GM12878 (cell line): ENCODE data around the gene ASIC3. TPM values are rescaled to one million over a fixed set of nuclear protein-coding genes. Genes with fewer than 3 reads are reported as not detected.

ENCODE experiments used
- CEBPB ChIP-seq, 2 experiments: fragments of 150-350 bp in 1 of 2; IDR thresholded peaks; 2 replicates each; pipeline ENCODE4 v1.6.1; 2012 to 2014; ENCODE audit warnings: low read depth in 2 of 2, low read length in 2 of 2, borderline replicate concordance in 1 of 2, inconsistent platforms in 1 of 2
- DPF2 ChIP-seq: fragments of 450-650 bp; IDR thresholded peaks from 2 replicates; pipeline ENCODE4 v1.6.1; 2017; ENCODE audit warnings: mild to moderate bottlenecking
- ETV6 ChIP-seq, 2 experiments: fragments of 450-650 bp in 1 of 2; IDR thresholded peaks in 1 of 2; conservative IDR thresholded peaks in 1 of 2; 2 replicates each; pipeline ENCODE4 v1.6.1; 2014; ENCODE audit warnings: antibody characterized with exemption in 1 of 2, borderline replicate concordance in 1 of 2, low read depth in 1 of 2, mild to moderate bottlenecking in 1 of 2, moderate library complexity in 1 of 2
- HDAC2 ChIP-seq: fragments of 200-600 bp; sonication (generic); IDR thresholded peaks from 2 replicates; pipeline ENCODE4 v1.6.1; 2017
- HDGF ChIP-seq: fragments of 450-650 bp; IDR thresholded peaks from 2 replicates; pipeline ENCODE4 v1.6.1; 2016; ENCODE audit warnings: antibody characterized with exemption
- IRF4 ChIP-seq: IDR thresholded peaks from 2 replicates; pipeline ENCODE4 v1.6.1; 2011; ENCODE audit warnings: low read depth, low read length
- NFYB ChIP-seq: IDR thresholded peaks from 2 replicates; pipeline ENCODE4 v1.6.1; 2011; ENCODE audit warnings: low read depth, mild to moderate bottlenecking, low read length, improper control_type of control experiment, moderate library complexity; ENCODE audit not compliant: insufficient read depth
- TCF12 ChIP-seq: IDR thresholded peaks from 2 replicates; pipeline ENCODE4 v1.6.1; 2011; ENCODE audit warnings: low read depth, mild to moderate bottlenecking, low read length
- polyA plus RNA-seq, 11 experiments: library from polyadenylated mRNA; depleted of rRNA in 4 of 11; unstranded in 6 of 11; stranded (reverse) in 5 of 11; fragments of >200 nt; fragmentation: Nextera tagmentation in 4 of 11; fragmentation: Illumina TruSeq in 1 of 11; extraction: Ambion mirVana in 4 of 11; extraction: Trizol in 1 of 11; gene quantifications; 1 replicate in 1 of 11; 2 replicates in 10 of 11; pipeline versions ENCODE4 v1.2.1 to v1.2.3, GENCODE V29; 2011 to 2016; ENCODE audit warnings: inconsistent platforms in 2 of 11, missing spikeins in 2 of 11, low read depth in 1 of 11
- total RNA-seq, 4 experiments: library from RNA; depleted of rRNA in 3 of 4; stranded (reverse); fragments of >200 nt in 3 of 4; fragmentation: Illumina TruSeq in 1 of 4; extraction: Trizol in 1 of 4; gene quantifications; 2 replicates each; pipeline versions ENCODE4 v1.2.1 to v1.2.3, GENCODE V29; 2013 to 2021
- TF ChIP-seq, protein P1 (sequence below): IDR thresholded peaks from 2 replicates; pipeline ENCODE4 v1.6.1; 2012; ENCODE audit warnings: improper control_type of control experiment, low read depth, low read length; ENCODE audit not compliant: insufficient replicate concordance
- TF ChIP-seq, protein P2 (sequence below): IDR thresholded peaks from 2 replicates; pipeline ENCODE4 v1.6.1; 2011; ENCODE audit warnings: borderline replicate concordance, low read depth, mild to moderate bottlenecking, moderate library complexity, mixed read lengths, low read length; ENCODE audit not compliant: insufficient read depth; ENCODE audit errors: extremely low read length
- TF ChIP-seq, protein P3 (sequence below): fragments of 450-650 bp; IDR thresholded peaks from 2 replicates; pipeline ENCODE4 v1.6.1; 2016; ENCODE audit warnings: mild to moderate bottlenecking

ASIC3 gene
- total and polyA plus RNA-seq, 10 of the 15 experiments (the other 5 are each of a cell fraction or from before 2014, with no cell fraction given), result 0.07 to 1.0 (median 0.44) TPM; not detected in 4

DNA sequence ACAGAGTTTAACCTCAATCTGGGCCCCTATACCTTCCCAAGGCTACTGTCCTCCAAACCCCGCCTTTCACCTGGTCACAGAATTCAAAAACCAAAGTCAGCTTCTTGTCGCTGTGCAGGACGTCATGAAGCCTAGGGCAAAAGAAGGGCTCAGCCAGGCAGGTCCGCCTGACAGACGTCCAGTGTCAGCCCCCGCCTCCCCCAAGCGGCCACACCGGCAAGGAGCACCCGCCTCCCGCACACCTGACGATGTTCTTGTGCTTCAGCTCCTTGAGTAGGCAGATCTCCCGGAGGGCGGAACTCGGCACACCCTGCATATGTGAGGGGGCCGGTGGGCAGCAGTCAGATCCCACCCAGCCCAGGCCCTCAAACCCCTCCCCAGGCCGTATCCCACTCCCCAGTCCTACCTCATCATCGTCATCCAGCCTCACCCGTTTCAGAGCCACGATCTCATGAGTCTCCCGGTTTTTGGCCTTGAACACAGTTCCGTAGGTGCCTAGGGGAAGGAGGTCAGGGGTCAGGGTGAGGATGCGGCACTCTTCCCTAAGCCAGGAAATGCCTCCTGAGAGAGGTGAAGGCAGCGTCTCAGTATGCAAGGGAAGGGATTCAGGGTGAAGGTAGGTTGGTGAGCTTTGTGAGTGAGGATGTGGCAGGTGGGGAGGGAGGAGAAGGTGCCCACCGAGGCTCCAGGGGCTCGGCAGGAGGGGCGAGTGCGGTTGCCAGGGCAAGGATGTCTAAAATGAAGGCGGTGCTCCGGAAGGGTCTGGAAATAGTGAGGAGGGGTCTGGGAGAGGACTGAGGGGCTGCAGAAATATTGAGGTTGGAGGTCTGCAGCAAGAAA, 8.6 kb downstream of the ASIC3 start (continued):
- TF ChIP-seq, protein P1, sequence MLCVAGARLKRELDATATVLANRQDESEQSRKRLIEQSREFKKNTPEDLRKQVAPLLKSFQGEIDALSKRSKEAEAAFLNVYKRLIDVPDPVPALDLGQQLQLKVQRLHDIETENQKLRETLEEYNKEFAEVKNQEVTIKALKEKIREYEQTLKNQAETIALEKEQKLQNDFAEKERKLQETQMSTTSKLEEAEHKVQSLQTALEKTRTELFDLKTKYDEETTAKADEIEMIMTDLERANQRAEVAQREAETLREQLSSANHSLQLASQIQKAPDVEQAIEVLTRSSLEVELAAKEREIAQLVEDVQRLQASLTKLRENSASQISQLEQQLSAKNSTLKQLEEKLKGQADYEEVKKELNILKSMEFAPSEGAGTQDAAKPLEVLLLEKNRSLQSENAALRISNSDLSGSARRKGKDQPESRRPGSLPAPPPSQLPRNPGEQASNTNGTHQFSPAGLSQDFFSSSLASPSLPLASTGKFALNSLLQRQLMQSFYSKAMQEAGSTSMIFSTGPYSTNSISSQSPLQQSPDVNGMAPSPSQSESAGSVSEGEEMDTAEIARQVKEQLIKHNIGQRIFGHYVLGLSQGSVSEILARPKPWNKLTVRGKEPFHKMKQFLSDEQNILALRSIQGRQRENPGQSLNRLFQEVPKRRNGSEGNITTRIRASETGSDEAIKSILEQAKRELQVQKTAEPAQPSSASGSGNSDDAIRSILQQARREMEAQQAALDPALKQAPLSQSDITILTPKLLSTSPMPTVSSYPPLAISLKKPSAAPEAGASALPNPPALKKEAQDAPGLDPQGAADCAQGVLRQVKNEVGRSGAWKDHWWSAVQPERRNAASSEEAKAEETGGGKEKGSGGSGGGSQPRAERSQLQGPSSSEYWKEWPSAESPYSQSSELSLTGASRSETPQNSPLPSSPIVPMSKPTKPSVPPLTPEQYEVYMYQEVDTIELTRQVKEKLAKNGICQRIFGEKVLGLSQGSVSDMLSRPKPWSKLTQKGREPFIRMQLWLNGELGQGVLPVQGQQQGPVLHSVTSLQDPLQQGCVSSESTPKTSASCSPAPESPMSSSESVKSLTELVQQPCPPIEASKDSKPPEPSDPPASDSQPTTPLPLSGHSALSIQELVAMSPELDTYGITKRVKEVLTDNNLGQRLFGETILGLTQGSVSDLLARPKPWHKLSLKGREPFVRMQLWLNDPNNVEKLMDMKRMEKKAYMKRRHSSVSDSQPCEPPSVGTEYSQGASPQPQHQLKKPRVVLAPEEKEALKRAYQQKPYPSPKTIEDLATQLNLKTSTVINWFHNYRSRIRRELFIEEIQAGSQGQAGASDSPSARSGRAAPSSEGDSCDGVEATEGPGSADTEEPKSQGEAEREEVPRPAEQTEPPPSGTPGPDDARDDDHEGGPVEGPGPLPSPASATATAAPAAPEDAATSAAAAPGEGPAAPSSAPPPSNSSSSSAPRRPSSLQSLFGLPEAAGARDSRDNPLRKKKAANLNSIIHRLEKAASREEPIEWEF, result no peak
- TF ChIP-seq TCF12 (no peak), HDGF (no peak), ETV6 (conservative IDR thresholded peaks at IDR 0.05 in 1 of 2, IDR thresholded peaks at IDR 0.05 in 1 of 2; ENCODE audit: borderline replicate concordance in 1 of 2, low read depth in 1 of 2) (no peak), NFYB (no peak), IRF4 (no peak), DPF2 (no peak), CEBPB (IDR thresholded peaks at IDR 0.05; ENCODE audit: borderline replicate concordance in 1 of 2, low read depth in 2 of 2, low read length in 2 of 2) (no peak), HDAC2 (no peak)
- TF ChIP-seq, protein P2, sequence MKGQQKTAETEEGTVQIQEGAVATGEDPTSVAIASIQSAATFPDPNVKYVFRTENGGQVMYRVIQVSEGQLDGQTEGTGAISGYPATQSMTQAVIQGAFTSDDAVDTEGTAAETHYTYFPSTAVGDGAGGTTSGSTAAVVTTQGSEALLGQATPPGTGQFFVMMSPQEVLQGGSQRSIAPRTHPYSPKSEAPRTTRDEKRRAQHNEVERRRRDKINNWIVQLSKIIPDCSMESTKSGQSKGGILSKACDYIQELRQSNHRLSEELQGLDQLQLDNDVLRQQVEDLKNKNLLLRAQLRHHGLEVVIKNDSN, result no peak
- TF ChIP-seq, protein P3, sequence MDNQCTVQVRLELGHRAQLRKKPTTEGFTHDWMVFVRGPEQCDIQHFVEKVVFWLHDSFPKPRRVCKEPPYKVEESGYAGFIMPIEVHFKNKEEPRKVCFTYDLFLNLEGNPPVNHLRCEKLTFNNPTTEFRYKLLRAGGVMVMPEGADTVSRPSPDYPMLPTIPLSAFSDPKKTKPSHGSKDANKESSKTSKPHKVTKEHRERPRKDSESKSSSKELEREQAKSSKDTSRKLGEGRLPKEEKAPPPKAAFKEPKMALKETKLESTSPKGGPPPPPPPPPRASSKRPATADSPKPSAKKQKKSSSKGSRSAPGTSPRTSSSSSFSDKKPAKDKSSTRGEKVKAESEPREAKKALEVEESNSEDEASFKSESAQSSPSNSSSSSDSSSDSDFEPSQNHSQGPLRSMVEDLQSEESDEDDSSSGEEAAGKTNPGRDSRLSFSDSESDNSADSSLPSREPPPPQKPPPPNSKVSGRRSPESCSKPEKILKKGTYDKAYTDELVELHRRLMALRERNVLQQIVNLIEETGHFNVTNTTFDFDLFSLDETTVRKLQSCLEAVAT, result no peak
